NOMO-1 treated with dmso at 0.1 percent for 144 hours (cell line): Measurements from ENCODE around the gene TREX2.

ENCODE experiments used
- DNase-seq: peaks from one replicate; lab custom pipeline; 2025; ENCODE audit not compliant: unreplicated experiment; lab: John Stamatoyannopoulos, UW

The TREX2 gene

DNA sequence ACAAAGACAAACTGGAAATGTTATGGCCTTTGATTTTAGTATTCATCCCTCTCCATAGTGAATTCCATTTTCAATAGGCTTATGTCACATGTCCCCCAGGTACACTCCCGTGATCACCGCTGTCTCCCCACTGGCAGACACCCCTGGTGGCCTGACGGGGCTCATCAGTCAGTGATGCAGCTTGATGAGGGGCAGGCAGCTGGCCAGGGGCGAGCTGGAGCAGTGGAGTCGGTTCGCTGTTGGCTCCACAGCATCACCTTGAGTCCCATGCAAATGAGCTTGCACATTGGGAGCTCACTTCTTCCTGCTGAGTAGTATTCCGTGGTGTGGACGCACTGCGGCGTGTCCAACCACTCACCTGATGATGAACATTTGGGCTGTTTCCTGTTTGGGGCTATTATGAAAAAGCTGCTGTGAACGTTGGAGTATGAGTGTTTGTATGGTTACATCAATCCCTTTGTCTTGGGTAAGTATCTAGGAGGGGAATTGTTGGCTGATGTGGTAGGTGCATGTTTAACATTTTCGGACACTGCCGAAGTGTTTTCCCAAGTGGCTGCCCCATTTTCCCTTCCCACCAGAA is 5.2 kb downstream of the TREX2 start:
- DNase-seq, result no peak

- DNase-seq, result no peak
Measured at GRCh38 chrX:153439977-153440376, 5.9 kb downstream of the TREX2 start.

GRCh38 chrX:153438532-153438931 is 7.3 kb downstream of the TREX2 start:
- no peak for DNase-seq

GRCh38 chrX:153435845-153436244 is 10.0 kb downstream of the TREX2 start:
- DNase-seq, result no peak

DNA sequence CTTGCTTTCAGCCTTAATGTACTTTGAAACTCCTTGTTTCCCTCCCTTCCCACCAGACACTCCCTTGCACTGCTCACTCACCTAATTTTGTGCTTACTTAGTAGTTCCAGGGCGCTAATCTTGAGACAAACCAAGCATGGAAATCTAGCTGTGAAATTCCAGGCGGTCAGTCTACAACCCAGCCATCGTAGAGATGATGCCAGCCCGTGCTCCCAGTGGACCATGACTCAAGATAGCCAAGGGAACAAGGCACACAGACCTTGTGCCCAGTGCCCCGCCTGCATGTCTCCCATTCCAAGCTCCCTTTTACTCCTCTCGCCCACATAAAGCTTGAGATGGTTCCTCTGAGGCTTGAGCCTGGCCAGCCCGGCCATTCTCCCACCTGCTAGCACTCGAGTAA is 11.1 kb downstream of the TREX2 start:
- no peak for DNase-seq

DNA sequence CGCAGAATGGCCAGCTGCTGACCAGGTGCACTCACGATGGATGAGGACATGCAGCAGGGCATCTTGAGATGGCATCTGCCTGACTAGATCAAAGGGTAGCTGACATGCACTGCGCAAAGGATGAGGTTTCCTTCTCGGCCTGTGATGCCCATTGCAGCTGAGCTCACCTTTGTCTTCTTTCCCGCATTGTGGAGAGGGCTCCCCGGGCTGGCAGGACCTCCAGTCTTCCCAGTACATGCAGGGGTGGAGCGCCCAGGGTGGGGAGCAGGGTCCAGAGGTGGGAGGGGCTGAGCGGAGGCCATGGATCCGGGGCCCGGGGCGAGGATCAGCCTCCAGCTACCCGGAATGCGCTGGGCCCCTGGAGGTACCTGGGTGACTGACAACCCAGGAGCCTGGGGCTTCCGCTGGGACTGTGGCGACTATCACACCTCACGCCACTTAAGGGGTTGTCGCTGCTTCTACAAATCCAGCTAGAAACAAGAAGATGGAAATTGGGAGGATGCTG is 12.0 kb downstream of the TREX2 start:
- DNase-seq, result no peak

DNA sequence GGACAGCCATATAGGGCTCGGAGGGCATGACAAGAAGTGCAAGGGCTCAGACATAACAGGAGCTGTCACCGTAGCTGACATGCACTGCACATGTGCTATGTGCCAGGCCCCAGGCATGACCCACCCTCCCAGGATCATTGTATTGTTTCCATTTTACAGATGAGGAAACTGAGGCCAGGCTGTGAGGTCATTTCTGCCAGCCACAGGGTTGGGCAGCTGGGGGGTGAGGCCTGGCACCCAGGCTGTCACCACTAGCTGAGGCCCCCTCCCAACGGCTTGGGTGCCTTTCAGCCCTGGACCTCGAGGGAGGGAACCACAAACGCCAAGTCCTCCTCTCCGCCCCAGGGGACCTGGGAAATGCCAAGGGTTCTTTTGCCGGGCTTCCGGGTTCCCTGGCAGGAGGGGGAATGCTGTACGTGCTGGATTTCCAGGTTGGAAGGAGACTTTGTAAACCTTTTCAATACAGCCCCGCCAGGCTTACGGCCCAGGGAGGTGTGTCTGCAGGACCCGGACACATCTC is 12.6 kb downstream of the TREX2 start:
- no peak for DNase-seq

DNA sequence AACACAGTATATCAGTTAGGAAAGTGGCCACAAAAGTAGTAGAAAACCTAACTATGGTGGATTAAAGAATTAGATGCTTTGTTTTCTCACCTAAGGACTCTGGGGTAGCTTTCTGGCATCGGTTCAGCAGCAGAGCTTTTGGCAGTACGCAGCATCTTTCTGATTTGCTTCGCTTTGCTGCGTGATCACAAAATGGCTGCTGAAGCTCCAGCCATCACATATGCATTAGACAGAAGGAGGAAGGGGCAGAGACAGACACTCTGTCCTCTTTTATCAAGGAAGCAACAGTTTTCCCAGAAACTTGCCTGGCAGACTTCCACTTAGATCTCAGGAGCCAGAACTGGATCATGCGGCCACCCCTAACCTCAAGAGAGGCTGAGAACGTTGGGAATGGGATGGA is 15.1 kb downstream of the TREX2 start:
- no peak for DNase-seq

DNA sequence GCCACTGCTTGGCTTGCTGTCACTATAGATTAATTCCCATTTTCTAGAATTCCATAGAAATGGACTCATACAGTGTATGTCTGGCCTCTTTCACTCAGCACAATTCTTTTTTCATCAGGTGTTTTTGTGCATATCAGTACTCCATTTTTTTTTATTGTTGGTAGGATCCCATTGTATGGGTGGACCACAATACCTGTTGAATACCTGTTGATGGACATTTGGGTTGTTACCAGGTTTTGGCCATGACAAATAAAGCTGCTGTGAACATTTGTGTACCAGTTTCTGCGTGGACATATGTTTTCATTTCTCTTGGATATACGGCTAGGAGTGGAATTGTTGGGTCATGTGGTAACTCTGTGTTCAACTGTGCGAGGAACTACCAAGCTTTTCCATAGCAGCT is 19.7 kb downstream of the TREX2 start:
- DNase-seq, result no peak

- no peak for DNase-seq
Measured at GRCh38 chrX:153423652-153424051, 22.2 kb downstream of the TREX2 start.

DNA sequence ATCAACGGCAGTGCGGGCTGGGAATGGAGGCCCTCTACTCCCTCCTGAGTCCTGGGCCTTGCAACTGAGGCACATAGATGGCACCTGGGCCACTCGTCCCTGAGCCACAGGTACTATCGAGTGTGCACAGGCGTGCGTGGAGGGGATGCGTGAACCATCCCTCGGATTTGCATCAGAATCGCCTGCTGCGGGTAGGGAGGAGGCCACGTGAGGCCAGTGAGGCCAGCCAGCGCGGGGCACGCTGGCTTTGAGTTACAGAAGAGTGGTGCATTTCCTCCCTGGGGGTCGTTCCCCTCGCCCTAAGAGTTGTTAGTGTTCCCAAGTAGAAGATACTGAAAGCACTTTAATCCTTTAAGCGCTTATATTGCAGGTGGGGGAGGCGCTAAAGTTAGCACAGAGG is 24.0 kb downstream of the TREX2 start:
- no peak for DNase-seq

GRCh38 chrX:153420851-153421599 is 24.8 kb downstream of the TREX2 start:
- DNase-seq, result no peak

DNA sequence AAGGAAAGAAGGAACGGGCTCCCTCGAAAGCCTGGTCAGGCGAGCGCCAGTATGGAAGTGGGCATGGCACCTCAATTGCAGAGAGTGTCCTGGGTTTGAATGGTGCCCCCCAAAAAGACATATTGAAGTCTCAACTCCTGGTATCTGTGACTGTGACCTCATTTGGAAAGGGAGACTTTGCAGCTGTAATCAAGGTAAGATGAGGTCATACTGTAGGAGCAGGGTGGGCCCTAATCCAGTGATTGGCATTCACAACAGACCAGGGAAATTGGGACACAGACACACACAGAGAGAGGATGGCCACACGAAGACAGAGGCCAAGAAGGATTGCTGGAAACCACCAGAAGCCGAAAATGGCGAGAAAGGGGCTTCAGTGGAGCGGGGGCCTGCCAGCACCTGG is 28.2 kb downstream of the TREX2 start:
- no peak for DNase-seq

GRCh38 chrX:153416781-153417450 is 28.9 kb downstream of the TREX2 start:
- no peak for DNase-seq

DNA sequence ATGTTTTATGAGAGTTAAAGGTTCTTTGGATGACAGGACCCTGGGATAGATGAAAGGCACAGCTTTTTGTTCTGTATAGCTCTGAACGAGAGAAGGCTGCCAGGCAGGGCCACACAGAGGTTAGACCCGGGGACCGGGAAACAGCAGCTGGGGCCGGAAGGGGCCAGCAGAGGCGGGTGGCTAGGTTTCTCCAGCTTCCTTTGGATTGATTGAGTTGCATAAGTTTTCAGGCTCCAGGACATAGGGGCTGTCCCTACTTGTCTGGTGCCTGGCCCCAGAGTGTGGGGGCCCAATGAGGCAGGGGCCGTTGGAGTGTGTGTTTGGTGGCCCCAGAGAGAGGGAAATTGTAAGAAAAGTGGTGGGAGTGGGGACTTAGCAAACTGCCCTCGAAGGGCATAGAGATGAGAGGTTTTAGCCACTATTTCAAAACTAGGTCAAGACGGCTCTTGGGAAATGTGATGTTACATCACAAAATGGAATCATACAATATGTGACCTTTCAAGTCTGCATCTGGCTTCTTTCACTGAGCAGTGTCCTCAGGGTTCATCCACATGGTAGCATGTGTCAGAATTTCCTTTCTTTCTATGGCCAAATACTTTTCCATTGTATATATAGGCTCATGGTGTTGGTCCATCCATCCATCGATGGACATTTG is 30.9 kb downstream of the TREX2 start:
- no peak for DNase-seq

GRCh38 chrX:153413731-153414130 is 32.1 kb downstream of the TREX2 start:
- DNase-seq, result no peak

DNA sequence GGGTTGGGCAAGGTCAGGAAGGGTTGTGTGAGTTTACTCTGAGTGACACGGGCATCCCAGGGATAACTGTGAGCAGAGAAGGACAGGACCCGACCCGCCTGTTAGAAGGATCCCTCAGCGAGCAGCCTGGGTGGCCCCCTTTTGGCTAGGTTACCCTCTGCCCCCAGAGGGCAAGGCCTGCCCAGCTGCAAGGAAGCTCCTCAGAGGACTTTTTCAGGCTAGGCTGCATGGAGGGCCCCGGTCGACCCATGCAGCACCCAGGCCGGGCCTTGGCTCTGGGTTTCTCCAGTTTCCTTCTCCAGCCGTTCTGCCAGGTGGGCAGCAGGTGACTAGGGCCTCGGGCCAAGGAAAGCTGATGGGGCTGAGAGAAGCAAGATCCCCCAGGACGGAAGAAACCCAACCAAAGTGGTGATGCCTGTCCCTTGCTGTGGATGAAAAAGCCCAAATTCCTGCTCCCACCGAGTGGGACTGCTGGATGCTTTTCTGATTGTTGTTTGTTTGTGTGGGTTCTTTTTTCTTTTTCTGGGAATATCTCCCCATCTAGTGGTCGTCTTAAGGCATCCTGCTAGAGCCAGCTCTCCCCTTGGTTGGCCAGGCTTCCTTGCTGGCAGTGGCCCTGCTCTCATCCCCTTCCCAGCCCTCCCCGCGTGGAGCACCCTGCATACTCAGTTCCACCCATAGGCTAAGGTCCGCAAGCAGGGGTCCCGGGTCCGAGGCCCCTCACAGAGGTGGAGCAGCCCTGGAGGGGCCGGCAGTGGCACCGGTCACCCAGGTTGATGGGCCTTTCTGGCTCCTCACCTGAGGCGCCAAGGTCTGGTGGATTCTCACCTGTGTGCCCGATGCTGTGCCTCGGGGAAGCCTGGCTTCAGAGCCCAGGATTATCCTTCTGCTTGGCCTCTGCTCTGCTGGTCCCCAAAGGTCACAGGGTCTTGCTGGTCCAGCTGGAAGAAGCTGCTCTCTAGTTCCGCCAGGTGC is 32.8 kb downstream of the TREX2 start:
- no peak for DNase-seq

- DNase-seq, result no peak
Measured at GRCh38 chrX:153411988-153412574, 33.8 kb downstream of the TREX2 start.

DNA sequence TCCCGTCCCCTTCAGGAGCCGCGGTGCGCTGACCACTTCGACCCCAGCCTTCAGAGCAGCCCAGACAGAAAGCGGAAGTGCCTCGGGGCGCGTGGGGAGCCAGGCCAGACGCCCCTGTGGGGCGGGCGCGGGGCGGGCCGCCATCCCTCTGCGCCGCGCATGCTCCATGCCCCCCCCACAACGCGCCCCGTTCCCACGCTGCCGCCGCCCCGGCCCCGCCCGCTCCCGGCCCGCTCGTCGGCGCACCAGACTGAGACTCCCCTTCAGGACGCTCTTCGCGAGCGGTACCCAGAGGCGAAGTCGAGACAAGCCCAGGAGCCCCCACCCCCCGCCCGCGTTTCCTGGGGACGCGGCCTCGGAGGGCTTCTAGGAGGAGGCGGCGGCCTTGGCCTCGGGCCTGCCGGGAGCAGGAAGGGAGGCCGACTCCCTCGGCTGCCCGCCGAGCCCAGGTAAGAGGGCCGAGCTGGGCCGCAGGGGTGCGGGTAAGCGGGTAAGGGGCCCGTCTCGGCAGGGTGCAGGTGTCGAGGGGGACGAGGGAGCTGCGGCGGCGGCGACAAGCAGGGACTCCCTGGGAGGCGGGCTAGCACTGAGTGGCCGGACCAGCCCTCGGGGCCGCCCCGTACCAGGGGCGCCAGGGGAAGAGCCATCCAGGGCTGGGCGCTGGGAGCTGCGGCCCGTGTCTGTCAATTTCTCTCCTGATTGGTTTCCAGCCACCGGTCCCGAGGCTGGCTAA is 34.4 kb downstream of the TREX2 start, which contains the start of gene ZFP92:
TSS of gene ZFP92 (plus strand) at position 218 of the 733 bp plus-strand sequence. CDS start 6,851 bp downstream, outside the sequence.
- DNase-seq, result peak; percentile 10
